HEK293 (cell line): Measurements from ENCODE around the gene SORBS2.
A peak's percentile ranks its signal among the peaks of the same experiment; 100 is the strongest.

ENCODE experiments used
- CTCF ChIA-PET: fragments of 350-600 bp; formaldehyde crosslinking; extraction: SDS; loops from one replicate; lab custom pipeline; 2021; ENCODE audit warnings: antibody characterized with exemption; lab: Yijun Ruan, JAX
- POLR2A ChIA-PET: fragments of 300-600 bp; formaldehyde crosslinking; extraction: SDS; loops from one replicate; lab custom pipeline; 2020; ENCODE audit warnings: antibody characterized with exemption, inconsistent platforms; lab: Yijun Ruan, JAX
- H3K27ac ChIP-seq: fragments of 200-500 bp; sonication (Bioruptor generic); 2 replicates; pipeline ENCODE4 v1.5.1; 2014; ENCODE audit warnings: low read depth, low read length, control low read depth, inconsistent platforms; ENCODE audit errors: extremely low read depth
- H3K36me3 ChIP-seq, 2 experiments: fragments of 200-500 bp in 1 of 2; sonication (Bioruptor generic) in 1 of 2; 1 replicate in 1 of 2; 2 replicates in 1 of 2; pipeline ENCODE4 v1.5.1; 2014 to 2017; ENCODE audit warnings: inconsistent platforms in 2 of 2, low read length in 2 of 2; ENCODE audit not compliant: control insufficient read depth in 2 of 2, insufficient read depth in 1 of 2
- H3K4me1 ChIP-seq: fragments of 200-500 bp; sonication (Bioruptor generic); 2 replicates; pipeline ENCODE4 v1.5.1; 2014; ENCODE audit warnings: mild to moderate bottlenecking, low read length, inconsistent platforms; ENCODE audit not compliant: control insufficient read depth, insufficient read depth
- H3K4me3 ChIP-seq: 2 replicates; pipeline ENCODE4 v1.5.1; 2011; ENCODE audit warnings: low read depth, mild to moderate bottlenecking, control low read depth, low read length, moderate library complexity
- H3K9me3 ChIP-seq: fragments of 200-500 bp; sonication (Bioruptor generic); 2 replicates; pipeline ENCODE4 v1.5.1; 2014; ENCODE audit warnings: low read depth, low read length, inconsistent platforms; ENCODE audit not compliant: control insufficient read depth, insufficient read depth
- AEBP2 ChIP-seq: fragments of 450-650 bp; formaldehyde crosslinking; IDR thresholded peaks from 2 replicates; pipeline ENCODE4 v1.5.1; 2016; ENCODE audit warnings: missing biosample characterization, missing genetic modification characterization, borderline replicate concordance
- GLI2 ChIP-seq: fragments of 450-650 bp; formaldehyde crosslinking; IDR thresholded peaks from 2 replicates; pipeline ENCODE4; 2017; ENCODE audit warnings: missing biosample characterization, missing genetic modification characterization, low read depth, borderline replicate concordance
- HIC1 ChIP-seq: fragments of 450-650 bp; formaldehyde crosslinking; IDR thresholded peaks from 2 replicates; pipeline ENCODE4 v1.5.1; 2016; ENCODE audit warnings: missing biosample characterization, missing genetic modification characterization
- INSM2 ChIP-seq: fragments of 450-650 bp; formaldehyde crosslinking; IDR thresholded peaks from 2 replicates; pipeline ENCODE4 v1.5.1; 2016; ENCODE audit warnings: missing biosample characterization, missing genetic modification characterization
- TRIM28 ChIP-seq: IDR thresholded peaks from 2 replicates; pipeline ENCODE4 v1.6.1; 2011; ENCODE audit warnings: low read length, control low read depth, borderline replicate concordance
- YY1 ChIP-seq: fragments of 450-650 bp; formaldehyde crosslinking; IDR thresholded peaks from 2 replicates; pipeline ENCODE4 v1.5.1; 2018; ENCODE audit warnings: missing biosample characterization, missing genetic modification characterization
- ZBTB1 ChIP-seq: fragments of 450-650 bp; formaldehyde crosslinking; IDR thresholded peaks from 2 replicates; pipeline ENCODE4 v1.5.1; 2016; ENCODE audit warnings: missing biosample characterization, missing genetic modification characterization
- ZBTB20 ChIP-seq: fragments of 450-650 bp; formaldehyde crosslinking; IDR thresholded peaks from 2 replicates; pipeline ENCODE4 v1.5.1; 2016; ENCODE audit warnings: missing biosample characterization, missing genetic modification characterization
- ZBTB48 ChIP-seq: fragments of 450-650 bp; formaldehyde crosslinking; IDR thresholded peaks from 2 replicates; pipeline ENCODE4 v1.5.1; 2016; ENCODE audit warnings: missing biosample characterization, missing genetic modification characterization
- ZIC2 ChIP-seq: fragments of 450-650 bp; formaldehyde crosslinking; IDR thresholded peaks from 2 replicates; pipeline ENCODE4 v1.5.1; 2016; ENCODE audit warnings: missing biosample characterization, missing genetic modification characterization
- ZNF138 ChIP-seq: fragments of 450-650 bp; formaldehyde crosslinking; IDR thresholded peaks from 2 replicates; pipeline ENCODE4 v1.5.1; 2016; ENCODE audit warnings: missing biosample characterization, missing genetic modification characterization, borderline replicate concordance
- ZNF18 ChIP-seq: fragments of 450-650 bp; formaldehyde crosslinking; IDR thresholded peaks from 2 replicates; pipeline ENCODE4 v1.5.1; 2016; ENCODE audit warnings: missing biosample characterization, missing genetic modification characterization
- ZNF2 ChIP-seq: fragments of 450-650 bp; formaldehyde crosslinking; IDR thresholded peaks from 2 replicates; pipeline ENCODE4 v1.5.1; 2016; ENCODE audit warnings: missing biosample characterization, missing genetic modification characterization
- ZNF362 ChIP-seq: fragments of 450-650 bp; formaldehyde crosslinking; IDR thresholded peaks from 2 replicates; pipeline ENCODE4 v1.5.1; 2016; ENCODE audit warnings: missing biosample characterization, missing genetic modification characterization
- ZNF433 ChIP-seq: fragments of 450-650 bp; formaldehyde crosslinking; IDR thresholded peaks from 2 replicates; pipeline ENCODE4 v1.5.1; 2016; ENCODE audit warnings: missing biosample characterization, missing genetic modification characterization, low read depth
- ZNF544 ChIP-seq: fragments of 450-650 bp; formaldehyde crosslinking; IDR thresholded peaks from 2 replicates; pipeline ENCODE4 v1.5.0; 2017; ENCODE audit warnings: missing biosample characterization, missing genetic modification characterization

SORBS2 gene

GRCh38 chr4:185654965-185655554 lies 156.9 kb downstream of the SORBS2 start:
- TF ChIP-seq ZIC2 (tag by site-specific recombination) (no peak), TRIM28 (peak; percentile 50; the same call in 1 of the 2 replicates)
- no peaks in the 10 kb centered on the region; the same call in 1 of the 2 replicates for H3K4me1 ChIP-seq
- H3K27ac ChIP-seq = no peak overlapping the region
- H3K4me3 ChIP-seq = no peak overlapping the region
- ChIA-PET POLR2A (no interaction called here), CTCF (interaction anchor here (0.6 to 1.6 kb wide), 5 partner anchors 8 to 366 kb away, joined by 3 to 6 read pairs (median 4); no protein-coding TSS in a partner anchor)
- no peaks in the 10 kb centered on the region for H3K36me3 ChIP-seq
- no peaks in the 10 kb centered on the region for H3K9me3 ChIP-seq

- ChIA-PET CTCF (interaction anchor here (0.9 to 1.6 kb wide), 4 partner anchors 9 to 367 kb away, joined by 3 to 6 read pairs (median 4); no protein-coding TSS in a partner anchor), POLR2A (no interaction called here)
- Histone ChIP-seq H3K36me3 (no peaks in the 10 kb centered on the region), H3K4me1 (no peaks in the 10 kb centered on the region; the same call in 1 of the 2 replicates), H3K27ac (no peak overlapping the region), H3K4me3 (no peak overlapping the region), H3K9me3 (no peaks in the 10 kb centered on the region)
- no peak for TF ChIP-seq ZNF18 (tag by site-specific recombination)
- no peak for TF ChIP-seq GLI2 (tag by site-specific recombination)
- no peak for TF ChIP-seq HIC1 (tag by site-specific recombination)
- TF ChIP-seq INSM2 (tag by site-specific recombination) = no peak
- TF ChIP-seq ZBTB20 (tag by site-specific recombination) = no peak
- no peak for TF ChIP-seq ZNF362 (tag by site-specific recombination)
- no peak for TF ChIP-seq AEBP2 (tag by site-specific recombination)
- no peak for TF ChIP-seq YY1 (tag by site-specific recombination)
- no peak for TF ChIP-seq ZBTB1 (tag by site-specific recombination)
- TF ChIP-seq ZNF433 (tag by site-specific recombination) = no peak
- TF ChIP-seq ZNF544 = no peak
- TF ChIP-seq ZNF2 (tag by site-specific recombination) = no peak
- no peak for TF ChIP-seq ZBTB48 (tag by site-specific recombination)
- no peak for TF ChIP-seq ZNF138
- TF ChIP-seq, all 188 proteins: peak for 0
Observed at GRCh38 chr4:185654311-185654710, 157.7 kb downstream of the SORBS2 start.
